K562 (cell line): ENCODE results near the gene MTRF1L. TPM values are rescaled to one million over a fixed set of nuclear protein-coding genes. Genes with fewer than 3 reads are reported as not detected.

Source experiments
- ATAC-seq: fragments of 200-7000 bp; cut with Tn5 transposase; 3 replicates; pipeline ENCODE4 v1.9.1; 2020; ENCODE audit warnings: moderate library complexity
- BruUV-seq: library from RNA; stranded (reverse); fragments of 400-500 nt; replicated peaks from 2 replicates; lab custom pipeline; 2021; lab: Mats Ljungman, UMichigan
- CTCF ChIA-PET: fragments of 300-600 bp; formaldehyde crosslinking; extraction: SDS; loops from one replicate; lab custom pipeline; 2021; ENCODE audit warnings: low intra/inter-chr PET ratio; lab: Yijun Ruan, JAX
- POLR2A ChIA-PET: fragments of 300-600, 350-650 bp; sonication (Branson Sonifier 250); formaldehyde crosslinking; extraction: SDS; loops from one replicate; lab custom pipeline; 2021; ENCODE audit warnings: antibody characterized with exemption, inconsistent platforms; lab: Yijun Ruan, JAX
- DNase-seq, 4 experiments: peaks; one replicate each; pipeline versions ENCODE4 v3.0.0 to v3.0.0-alpha.2; 2011 to 2018; ENCODE audit warnings: low spot score in 3 of 4, mixed read lengths in 3 of 4; ENCODE audit errors: extremely low read depth in 1 of 4
- FAIRE-seq: peaks from 2 replicates; lab custom pipeline; 2011; peaks lifted over from hg19 to GRCh38; lab: Jason Lieb, UNC
- H2AFZ ChIP-seq: 2 replicates; pipeline ENCODE4 v1.6.0; 2011; ENCODE audit warnings: low read depth, low read length, control low read depth, inconsistent platforms
- H3K27ac ChIP-seq: fragments of 200-600 bp; 3 replicates; pipeline ENCODE4 v1.8.0; 2011; ENCODE audit warnings: low read depth, mild to moderate bottlenecking, control low read depth, inconsistent platforms, low read length, moderate library complexity, mixed read lengths; ENCODE audit errors: extremely low read depth
- H3K27me3 ChIP-seq, 2 experiments: fragments of 300-600 bp in 1 of 2; 2 replicates in 1 of 2; 3 replicates in 1 of 2; pipeline versions ENCODE4 v1.6.0 to v1.8.0; 2011; ENCODE audit warnings: inconsistent platforms in 2 of 2, low read length in 2 of 2, mild to moderate bottlenecking in 1 of 2, mixed read lengths in 1 of 2, moderate library complexity in 1 of 2; ENCODE audit not compliant: control insufficient read depth in 2 of 2, insufficient read depth in 2 of 2
- H3K36me3 ChIP-seq: fragments of 300-600 bp; 3 replicates; pipeline ENCODE4 v1.8.0; 2011; ENCODE audit warnings: mild to moderate bottlenecking, low read length, inconsistent platforms; ENCODE audit not compliant: control insufficient read depth, insufficient read depth
- H3K4me1 ChIP-seq, 2 experiments: fragments of 200-600 bp in 1 of 2; replicated peaks in 1 of 2; 2 replicates in 1 of 2; 3 replicates in 1 of 2; pipeline versions ENCODE4 v1.5.1 to v1.8.0; 2011; ENCODE audit warnings: inconsistent platforms in 2 of 2, low read length in 2 of 2, mild to moderate bottlenecking in 1 of 2, mixed read lengths in 1 of 2, moderate library complexity in 1 of 2; ENCODE audit not compliant: control insufficient read depth in 2 of 2, insufficient read depth in 2 of 2
- H3K4me2 ChIP-seq: 2 replicates; pipeline ENCODE4 v1.6.1; 2011; ENCODE audit warnings: low read length, control low read depth, inconsistent platforms, mixed read lengths; ENCODE audit not compliant: insufficient read depth
- H3K4me3 ChIP-seq: fragments of 200-600 bp; sonication (generic), shearing (Covaris generic); 2 replicates; pipeline ENCODE4 v1.5.1; 2016; ENCODE audit warnings: control low read depth, inconsistent platforms
- H3K79me2 ChIP-seq: fragments of 200-600 bp; 3 replicates; pipeline ENCODE4 v1.8.0; 2011; ENCODE audit warnings: low read length, inconsistent platforms; ENCODE audit not compliant: control insufficient read depth, insufficient read depth
- H3K9ac ChIP-seq, 2 experiments: 2 replicates each; pipeline versions ENCODE4 v1.6.0 to v1.6.1; 2011; ENCODE audit warnings: low read depth in 2 of 2, low read length in 2 of 2, control low read depth in 1 of 2, inconsistent platforms in 1 of 2, mild to moderate bottlenecking in 1 of 2, mixed read lengths in 1 of 2; ENCODE audit not compliant: insufficient read depth in 1 of 2
- H3K9me1 ChIP-seq: one replicate; pipeline ENCODE4 v1.6.0; 2011; ENCODE audit warnings: inconsistent platforms, mild to moderate bottlenecking, low read length, moderate library complexity; ENCODE audit not compliant: control insufficient read depth, insufficient read depth
- H3K9me3 ChIP-seq: replicated peaks from 2 replicates; pipeline ENCODE4 v1.5.1; 2011; ENCODE audit warnings: low read depth, low read length, inconsistent platforms; ENCODE audit not compliant: control insufficient read depth, insufficient read depth
- H4K20me1 ChIP-seq: replicated peaks from 2 replicates; pipeline ENCODE4 v1.6.1; 2011; ENCODE audit warnings: low read length, inconsistent platforms, mixed read lengths; ENCODE audit not compliant: control insufficient read depth, insufficient read depth
- BACH1 ChIP-seq: fragments of 200-800 bp; sonication (Bioruptor generic); IDR thresholded peaks from 2 replicates; pipeline ENCODE4 v1.6.1; 2016; ENCODE audit warnings: missing genetic modification characterization, missing compliant biosample characterization
- COPS2 ChIP-seq: fragments of 450-650 bp; conservative IDR thresholded peaks from 2 replicates; pipeline ENCODE4 v1.6.1; 2016; ENCODE audit warnings: mild to moderate bottlenecking, moderate library complexity
- RAD21 ChIP-seq, 2 experiments: fragments of 250-450 bp in 1 of 2; fragments of 450-650 bp in 1 of 2; sonication (Bioruptor Pico) in 1 of 2; formaldehyde crosslinking in 1 of 2; IDR thresholded peaks in 1 of 2; conservative IDR thresholded peaks in 1 of 2; 2 replicates each; pipeline versions ENCODE4 v1.4.0 to v1.8.0; 2020 to 2022; ENCODE audit warnings: mild to moderate bottlenecking in 2 of 2, moderate library complexity in 1 of 2
- SMC3 ChIP-seq: conservative IDR thresholded peaks from 2 replicates; pipeline ENCODE4 v1.6.1; 2011; ENCODE audit warnings: low read depth, low read length, improper control_type of control experiment; ENCODE audit not compliant: insufficient read depth
- ZNF436 ChIP-seq: fragments of 250-450, 450-650 bp; sonication (Bioruptor Pico); formaldehyde crosslinking; IDR thresholded peaks from 2 replicates; pipeline ENCODE4 v1.7.0; 2020; ENCODE audit warnings: mild to moderate bottlenecking
- ZNF780A ChIP-seq: fragments of 250-450 bp; sonication (Bioruptor Pico); IDR thresholded peaks from 2 replicates; pipeline ENCODE4 v1.5.0; 2021; ENCODE audit warnings: mild to moderate bottlenecking
- WGBS: fragments of 100-300 bp; shearing (Covaris generic); methylation state at CpG from one replicate; pipeline ENCODE4 v1.1.6; 2016; ENCODE audit warnings: low coverage, mixed read lengths; ENCODE audit not compliant: insufficient coverage; ENCODE audit errors: missing lambda C conversion rate; 5-methylcytosine and 5-hydroxymethylcytosine counted together
- in situ Hi-C: fragments of 300-500 bp; cut with MboI; formaldehyde crosslinking; loops from 4 replicates; pipeline ENCODE4 v1.15.0; 2018; ENCODE audit warnings: inconsistent platforms, mixed read lengths
- intact Hi-C: fragments of 100-400 bp; cut with micrococcal nuclease; formaldehyde crosslinking; loops from 2 replicates; pipeline ENCODE4 v1.14.2; 2022
- polyA plus RNA-seq, 8 experiments: library from polyadenylated mRNA; depleted of rRNA in 4 of 8; stranded (reverse) in 5 of 8; unstranded in 3 of 8; fragments of >200 nt; fragmentation: Nextera tagmentation in 2 of 8; fragmentation: Illumina TruSeq in 1 of 8; extraction: Ambion mirVana in 2 of 8; extraction: Trizol in 1 of 8; gene quantifications; 2 replicates each; pipeline versions ENCODE4 v1.2.1 to v1.2.3, GENCODE V29; 2011 to 2014; ENCODE audit warnings: inconsistent platforms in 1 of 8, missing spikeins in 1 of 8
- total RNA-seq, 7 experiments: library from RNA; depleted of rRNA in 6 of 7; stranded (reverse); fragments of >200 nt in 6 of 7; fragmentation: Illumina TruSeq in 2 of 7; extraction: Trizol in 2 of 7; gene quantifications; 2 replicates each; pipeline versions ENCODE4 v1.2.1 to v1.2.3, GENCODE V29; 2011 to 2021; ENCODE audit warnings: low replicate concordance in 1 of 7
- TF ChIP-seq, protein P1 (sequence below), 2 experiments: fragments of 450-650 bp; formaldehyde crosslinking in 1 of 2; IDR thresholded peaks; 2 replicates each; pipeline versions ENCODE4 v1.4.0 to v1.6.1; 2014 to 2020; ENCODE audit warnings: mild to moderate bottlenecking in 2 of 2, borderline replicate concordance in 1 of 2, low read depth in 1 of 2
- TF ChIP-seq, protein P2 (sequence below): fragments of 250-450 bp; sonication (Bioruptor Pico); IDR thresholded peaks from 2 replicates; pipeline ENCODE4 v1.4.0; 2020; ENCODE audit warnings: borderline replicate concordance
- TF ChIP-seq, protein P3 (sequence below), 3 experiments: IDR thresholded peaks in 2 of 3; conservative IDR thresholded peaks in 1 of 3; 2 replicates each; pipeline ENCODE4 v1.5.1; 2011 to 2012; ENCODE audit warnings: low read length in 3 of 3, mild to moderate bottlenecking in 3 of 3, control low read depth in 2 of 3, improper control_type of control experiment in 1 of 3, inconsistent platforms in 1 of 3, low read depth in 1 of 3, mixed read lengths in 1 of 3, moderate library complexity in 1 of 3; ENCODE audit not compliant: insufficient read depth in 2 of 3

The MTRF1L gene
- total and polyA plus RNA-seq, 9 of the 15 experiments (the other 6 are each of a cell fraction or from before 2014, with no cell fraction given) = 10.7 to 34.0 (median 30.2) TPM

DNA sequence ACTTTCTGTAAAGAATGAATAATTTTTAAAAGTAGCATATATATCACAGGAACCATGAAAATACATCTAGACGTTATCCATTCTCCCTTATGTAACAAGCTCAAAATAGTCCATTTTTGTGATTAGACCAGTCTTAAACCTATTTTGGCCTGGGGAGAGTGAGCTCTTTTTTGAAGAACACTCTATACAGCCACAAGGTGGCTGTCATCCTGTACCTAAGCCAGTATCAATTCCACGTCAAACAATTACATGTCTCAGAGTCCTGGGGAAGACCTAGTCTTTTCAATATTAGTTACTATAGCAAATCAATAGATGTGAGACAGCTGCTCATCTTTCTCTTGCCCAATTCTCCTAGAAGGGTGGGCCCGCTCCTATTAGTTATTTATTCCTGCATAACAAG is 48.1 kb downstream of the MTRF1L start:
- ChIA-PET POLR2A (no interaction called here), CTCF (interaction anchor here (1.1 to 3.2 kb wide), 3 partner anchors 71 to 1191 kb away, joined by 3 to 24 read pairs (median 22); no protein-coding TSS in a partner anchor)
- no peaks in the 10 kb centered on the region for H3K36me3 ChIP-seq
- intact Hi-C loops (loop anchor here (1.0 to 10.0 kb wide), 2 partner anchors 70 to 1280 kb away; no protein-coding TSS in a partner anchor), in situ Hi-C loops (loop anchor here (10.0 kb wide), 1 partner anchor 210 kb away; no protein-coding TSS in a partner anchor)
- H4K20me1 ChIP-seq = no peaks in the 10 kb centered on the region
- no peaks in the 10 kb centered on the region for H3K79me2 ChIP-seq
- H3K9me3 ChIP-seq = no peaks in the 10 kb centered on the region
- FAIRE-seq = no peak
- peaks cover 4 to 12% of the 10 kb centered on the region in 2 experiments for H3K27me3 ChIP-seq
- peak; percentile 78 for ATAC-seq
- no peak overlapping the region for H3K9ac ChIP-seq
- H3K4me3 ChIP-seq = no peak overlapping the region
- no TSS peak for BruUV-seq
- H3K4me1 ChIP-seq = no peaks in the 10 kb centered on the region
- no peak overlapping the region for H3K27ac ChIP-seq
- WGBS = 2% methylated on average over 3 of the region's 3 CpGs
- H3K9me1 ChIP-seq = no peaks in the 10 kb centered on the region
- no peak overlapping the region for H2AFZ ChIP-seq
- DNase-seq = peak in 3 of 4 experiments; percentile 21 to 35 (median 24)
- H3K4me2 ChIP-seq = no peak overlapping the region
- TF ChIP-seq, protein P1, sequence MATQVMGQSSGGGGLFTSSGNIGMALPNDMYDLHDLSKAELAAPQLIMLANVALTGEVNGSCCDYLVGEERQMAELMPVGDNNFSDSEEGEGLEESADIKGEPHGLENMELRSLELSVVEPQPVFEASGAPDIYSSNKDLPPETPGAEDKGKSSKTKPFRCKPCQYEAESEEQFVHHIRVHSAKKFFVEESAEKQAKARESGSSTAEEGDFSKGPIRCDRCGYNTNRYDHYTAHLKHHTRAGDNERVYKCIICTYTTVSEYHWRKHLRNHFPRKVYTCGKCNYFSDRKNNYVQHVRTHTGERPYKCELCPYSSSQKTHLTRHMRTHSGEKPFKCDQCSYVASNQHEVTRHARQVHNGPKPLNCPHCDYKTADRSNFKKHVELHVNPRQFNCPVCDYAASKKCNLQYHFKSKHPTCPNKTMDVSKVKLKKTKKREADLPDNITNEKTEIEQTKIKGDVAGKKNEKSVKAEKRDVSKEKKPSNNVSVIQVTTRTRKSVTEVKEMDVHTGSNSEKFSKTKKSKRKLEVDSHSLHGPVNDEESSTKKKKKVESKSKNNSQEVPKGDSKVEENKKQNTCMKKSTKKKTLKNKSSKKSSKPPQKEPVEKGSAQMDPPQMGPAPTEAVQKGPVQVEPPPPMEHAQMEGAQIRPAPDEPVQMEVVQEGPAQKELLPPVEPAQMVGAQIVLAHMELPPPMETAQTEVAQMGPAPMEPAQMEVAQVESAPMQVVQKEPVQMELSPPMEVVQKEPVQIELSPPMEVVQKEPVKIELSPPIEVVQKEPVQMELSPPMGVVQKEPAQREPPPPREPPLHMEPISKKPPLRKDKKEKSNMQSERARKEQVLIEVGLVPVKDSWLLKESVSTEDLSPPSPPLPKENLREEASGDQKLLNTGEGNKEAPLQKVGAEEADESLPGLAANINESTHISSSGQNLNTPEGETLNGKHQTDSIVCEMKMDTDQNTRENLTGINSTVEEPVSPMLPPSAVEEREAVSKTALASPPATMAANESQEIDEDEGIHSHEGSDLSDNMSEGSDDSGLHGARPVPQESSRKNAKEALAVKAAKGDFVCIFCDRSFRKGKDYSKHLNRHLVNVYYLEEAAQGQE (IDR thresholded peaks at IDR 0.05; ENCODE audit: borderline replicate concordance) = peak; percentile 38; the same call in 1 of the 2 replicates
- TF ChIP-seq, protein P1 (CRISPR knock-in tag; IDR thresholded peaks at IDR 0.05; ENCODE audit: low read depth) = no peak
- TF ChIP-seq, protein P2, sequence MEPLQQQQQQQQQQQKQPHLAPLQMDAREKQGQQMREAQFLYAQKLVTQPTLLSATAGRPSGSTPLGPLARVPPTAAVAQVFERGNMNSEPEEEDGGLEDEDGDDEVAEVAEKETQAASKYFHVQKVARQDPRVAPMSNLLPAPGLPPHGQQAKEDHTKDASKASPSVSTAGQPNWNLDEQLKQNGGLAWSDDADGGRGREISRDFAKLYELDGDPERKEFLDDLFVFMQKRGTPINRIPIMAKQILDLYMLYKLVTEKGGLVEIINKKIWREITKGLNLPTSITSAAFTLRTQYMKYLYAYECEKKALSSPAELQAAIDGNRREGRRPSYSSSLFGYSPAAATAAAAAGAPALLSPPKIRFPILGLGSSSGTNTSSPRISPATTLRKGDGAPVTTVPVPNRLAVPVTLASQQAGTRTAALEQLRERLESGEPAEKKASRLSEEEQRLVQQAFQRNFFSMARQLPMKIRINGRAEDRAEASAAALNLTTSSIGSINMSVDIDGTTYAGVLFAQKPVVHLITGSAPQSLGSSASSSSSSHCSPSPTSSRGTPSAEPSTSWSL = no peak
- TF ChIP-seq, protein P3, sequence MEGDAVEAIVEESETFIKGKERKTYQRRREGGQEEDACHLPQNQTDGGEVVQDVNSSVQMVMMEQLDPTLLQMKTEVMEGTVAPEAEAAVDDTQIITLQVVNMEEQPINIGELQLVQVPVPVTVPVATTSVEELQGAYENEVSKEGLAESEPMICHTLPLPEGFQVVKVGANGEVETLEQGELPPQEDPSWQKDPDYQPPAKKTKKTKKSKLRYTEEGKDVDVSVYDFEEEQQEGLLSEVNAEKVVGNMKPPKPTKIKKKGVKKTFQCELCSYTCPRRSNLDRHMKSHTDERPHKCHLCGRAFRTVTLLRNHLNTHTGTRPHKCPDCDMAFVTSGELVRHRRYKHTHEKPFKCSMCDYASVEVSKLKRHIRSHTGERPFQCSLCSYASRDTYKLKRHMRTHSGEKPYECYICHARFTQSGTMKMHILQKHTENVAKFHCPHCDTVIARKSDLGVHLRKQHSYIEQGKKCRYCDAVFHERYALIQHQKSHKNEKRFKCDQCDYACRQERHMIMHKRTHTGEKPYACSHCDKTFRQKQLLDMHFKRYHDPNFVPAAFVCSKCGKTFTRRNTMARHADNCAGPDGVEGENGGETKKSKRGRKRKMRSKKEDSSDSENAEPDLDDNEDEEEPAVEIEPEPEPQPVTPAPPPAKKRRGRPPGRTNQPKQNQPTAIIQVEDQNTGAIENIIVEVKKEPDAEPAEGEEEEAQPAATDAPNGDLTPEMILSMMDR (IDR thresholded peaks at IDR 0.05 in 2 of 3, conservative IDR thresholded peaks at IDR 0.05 in 1 of 3; ENCODE audit: insufficient read depth in 2 of 3, low read depth in 1 of 3, low read length in 3 of 3) = peak; percentile 17 to 58 (median 28); a peak in 3 of 6 replicates
- TF ChIP-seq COPS2 = no peak
- TF ChIP-seq SMC3 = no peak
- TF ChIP-seq BACH1 = no peak
- no peak for TF ChIP-seq ZNF780A
- no peak for TF ChIP-seq ZNF436 (CRISPR knock-in tag)
- TF ChIP-seq RAD21 (CRISPR knock-in tag; conservative IDR thresholded peaks at IDR 0.05 in 1 of 2, IDR thresholded peaks at IDR 0.05 in 1 of 2) = peak; percentile 35 to 72; a peak in 3 of 4 replicates
